Measurements from ENCODE around the gene BICRA. TPM values are rescaled to one million over a fixed set of nuclear protein-coding genes. Genes with fewer than 3 reads are reported as not detected.

BICRA gene
- total RNA-seq (2021) (9.6 and 14.4 TPM in 2 replicates), Bru-seq, nascent RNA (percentile 56 among the genes with signal in this experiment), BruChase-seq, experiment 1, labeled RNA remaining after a 2-hour chase (percentile 72 among the genes with signal in this experiment), BruChase-seq, experiment 2, labeled RNA remaining after a 6-hour chase (percentile 87 among the genes with signal in this experiment)
- long read RNA-seq, transcript BICRA-203 (1 exons, 3,312 nt): major isoform, 5 of 6 reads
- long read RNA-seq, partial matches to known transcripts: 1 of 6 reads
- long read RNA-seq, other reads (novel, unspliced or antisense): 0 of 6 reads

DNA sequence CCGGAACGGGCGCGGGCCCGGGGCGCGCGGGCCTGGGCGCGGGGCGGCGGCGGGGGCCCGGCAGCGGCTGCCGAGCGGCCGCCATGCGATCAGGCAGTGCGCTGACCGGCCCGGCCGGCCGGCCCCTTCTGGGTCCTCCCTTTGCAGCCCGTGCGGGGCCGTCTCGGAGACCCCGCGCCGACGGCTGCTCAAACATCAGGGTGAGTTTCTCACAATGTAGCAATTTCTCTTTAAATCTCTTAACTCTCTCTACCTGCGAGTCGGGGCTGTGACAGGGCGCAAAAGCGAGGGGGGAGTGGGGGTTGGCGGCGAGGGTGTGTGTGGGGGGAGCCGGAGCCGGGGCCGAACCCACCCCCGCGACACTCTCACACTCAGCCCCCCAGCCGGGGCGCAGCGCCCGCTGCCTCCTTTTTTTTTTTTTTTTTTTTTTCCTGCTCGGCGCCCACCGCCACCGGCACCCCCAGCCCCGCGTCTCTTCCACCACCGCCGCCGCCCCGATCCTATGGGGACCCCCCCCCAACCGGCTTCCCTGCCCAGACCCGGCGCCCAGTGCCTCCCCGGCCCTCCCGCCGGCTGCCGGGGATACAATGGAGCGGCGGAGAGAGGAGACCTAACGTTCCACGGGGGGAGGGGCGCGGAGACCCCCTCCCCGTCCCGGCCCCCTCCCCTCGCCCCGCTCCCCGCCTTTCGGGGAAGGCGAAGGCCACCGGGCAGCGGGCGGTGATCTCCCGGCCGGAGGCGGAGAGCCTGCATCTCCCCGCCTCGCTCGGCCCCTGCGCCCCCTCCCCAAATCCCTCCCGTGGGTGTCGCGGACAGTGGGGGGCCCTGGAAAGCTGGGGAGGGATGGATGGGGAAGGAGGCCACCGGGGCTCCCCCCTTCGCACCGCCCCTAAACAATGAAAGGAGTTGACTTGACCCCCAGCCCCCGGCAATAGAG, at the start of gene BICRA:
Gene BICRA, plus strand, starts transcription at position 166 of the 937 bp plus-strand sequence. CDS start 64,441 bp downstream, outside the sequence.
- H3K79me2 ChIP-seq (ENCODE audit: low read depth): peaks cover 68% of the 10 kb centered on the region
- peaks cover 11% of the 10 kb centered on the region; the same call in 1 of the 2 replicates for H3K4me1 ChIP-seq (replicated peaks; ENCODE audit: insufficient read depth)
- no peaks in the 10 kb centered on the region for H3K9me3 ChIP-seq (ENCODE audit: insufficient read depth, low read depth)
- peak; percentile 69 to 82 for DNase-seq
- intact Hi-C loops (cut with micrococcal nuclease; ENCODE audit: unreplicated experiment): loop anchor here (1.0 to 10.0 kb wide), 6 partner anchors 9 to 334 kb away; partner anchors contain the start of genes INAFM1 and NAPA
- peak within 1 kb of the TSS; percentile 100 for H3K4me3 ChIP-seq
- no peaks in the 10 kb centered on the region for H3K9me2 ChIP-seq (ENCODE audit: insufficient read depth)
- BruUV-seq (replicated peaks): no TSS peak
- H2AFZ ChIP-seq: peak within 1 kb of the TSS; percentile 97
- H3K27me3 ChIP-seq (ENCODE audit: insufficient read depth, low read depth): no peaks in the 10 kb centered on the region
- peaks cover 22% of the 10 kb centered on the region for H3F3A ChIP-seq (ENCODE audit: insufficient read depth, low read depth)
- no peaks in the 10 kb centered on the region; the same call in 1 of the 2 replicates for H3K36me3 ChIP-seq (ENCODE audit: low read depth)
- TF ChIP-seq EZH2 (IDR thresholded peaks at IDR 0.05; ENCODE audit: low read depth): no peak
- TF ChIP-seq, protein P1, sequence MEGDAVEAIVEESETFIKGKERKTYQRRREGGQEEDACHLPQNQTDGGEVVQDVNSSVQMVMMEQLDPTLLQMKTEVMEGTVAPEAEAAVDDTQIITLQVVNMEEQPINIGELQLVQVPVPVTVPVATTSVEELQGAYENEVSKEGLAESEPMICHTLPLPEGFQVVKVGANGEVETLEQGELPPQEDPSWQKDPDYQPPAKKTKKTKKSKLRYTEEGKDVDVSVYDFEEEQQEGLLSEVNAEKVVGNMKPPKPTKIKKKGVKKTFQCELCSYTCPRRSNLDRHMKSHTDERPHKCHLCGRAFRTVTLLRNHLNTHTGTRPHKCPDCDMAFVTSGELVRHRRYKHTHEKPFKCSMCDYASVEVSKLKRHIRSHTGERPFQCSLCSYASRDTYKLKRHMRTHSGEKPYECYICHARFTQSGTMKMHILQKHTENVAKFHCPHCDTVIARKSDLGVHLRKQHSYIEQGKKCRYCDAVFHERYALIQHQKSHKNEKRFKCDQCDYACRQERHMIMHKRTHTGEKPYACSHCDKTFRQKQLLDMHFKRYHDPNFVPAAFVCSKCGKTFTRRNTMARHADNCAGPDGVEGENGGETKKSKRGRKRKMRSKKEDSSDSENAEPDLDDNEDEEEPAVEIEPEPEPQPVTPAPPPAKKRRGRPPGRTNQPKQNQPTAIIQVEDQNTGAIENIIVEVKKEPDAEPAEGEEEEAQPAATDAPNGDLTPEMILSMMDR (conservative IDR thresholded peaks at IDR 0.05): no peak
- peaks cover 23% of the 10 kb centered on the region for H4K20me1 ChIP-seq (ENCODE audit: insufficient read depth)
- peak within 1 kb of the TSS; percentile 73 for H3K27ac ChIP-seq
- ChIA-PET POLR2A (ENCODE audit: unreplicated experiment) (interaction anchor here (0.7 kb wide), 1 partner anchor 20 kb away, joined by 3 read pairs; no protein-coding TSS in a partner anchor), CTCF (interaction anchor here (0.6 kb wide), 1 partner anchor 98 kb away, joined by 3 read pairs; no protein-coding TSS in a partner anchor)
- H3K4me2 ChIP-seq: peak within 1 kb of the TSS; percentile 85

DNA sequence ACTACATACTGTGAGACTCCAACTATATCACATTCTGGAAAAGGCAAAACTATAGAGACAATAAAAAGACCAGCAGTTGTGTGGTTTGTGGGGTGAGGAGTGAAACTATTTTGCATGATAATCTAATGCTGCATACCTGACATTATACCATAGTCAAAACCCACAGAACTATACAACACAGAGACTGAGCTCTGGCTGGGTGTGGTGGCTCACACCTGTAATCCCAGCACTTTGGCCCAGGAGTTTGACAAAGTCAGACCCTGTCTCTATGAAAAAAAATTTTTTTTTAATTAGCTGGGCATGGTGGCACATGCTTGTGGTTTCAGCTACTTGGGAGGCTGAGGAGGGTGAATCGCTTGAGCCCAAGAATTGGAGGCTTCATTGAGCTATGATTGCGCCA, 47.9 kb upstream of the BICRA start:
- peaks cover 21% of the 10 kb centered on the region for H3K4me1 ChIP-seq (replicated peaks; ENCODE audit: insufficient read depth)
- intact Hi-C loops (cut with micrococcal nuclease; ENCODE audit: unreplicated experiment): no loop called here
- no peaks in the 10 kb centered on the region for H4K20me1 ChIP-seq (ENCODE audit: insufficient read depth)
- no peaks in the 10 kb centered on the region for H3K36me3 ChIP-seq (ENCODE audit: low read depth)
- no peaks in the 10 kb centered on the region for H3K9me2 ChIP-seq (ENCODE audit: insufficient read depth)
- ChIA-PET CTCF (interaction anchor here (0.7 kb wide), 2 partner anchors 230 to 335 kb away, joined by 4 read pairs; no protein-coding TSS in a partner anchor), POLR2A (ENCODE audit: unreplicated experiment) (interaction anchor here (0.6 to 0.7 kb wide), 3 partner anchors 94 to 218 kb away, joined by 3 to 4 read pairs (median 3); no protein-coding TSS in a partner anchor)
- H3K27me3 ChIP-seq (ENCODE audit: insufficient read depth, low read depth): no peaks in the 10 kb centered on the region
- H2AFZ ChIP-seq: no peak overlapping the region
- H3F3A ChIP-seq (ENCODE audit: insufficient read depth, low read depth): peaks cover 19% of the 10 kb centered on the region
- H3K4me3 ChIP-seq: no peak overlapping the region
- no TSS peak for BruUV-seq (replicated peaks)
- TF ChIP-seq, protein P1 (conservative IDR thresholded peaks at IDR 0.05): no peak
- TF ChIP-seq EZH2 (IDR thresholded peaks at IDR 0.05; ENCODE audit: low read depth): no peak
- no peak overlapping the region for H3K27ac ChIP-seq
- DNase-seq: no peak
- no peaks in the 10 kb centered on the region for H3K9me3 ChIP-seq (ENCODE audit: insufficient read depth, low read depth)
- H3K4me2 ChIP-seq: no peak overlapping the region
- no peaks in the 10 kb centered on the region for H3K79me2 ChIP-seq (ENCODE audit: low read depth)
